Muscle layer of colon (tissue), 2 donors: Measurements from ENCODE around the gene USP9X.
"Not testable (repeated sequence)": the region's sequence is repeated elsewhere in the genome, so short reads cannot be mapped to it uniquely, and the experiment has no call there.

Experiments used
- H3K27ac ChIP-seq: one replicate; pipeline ENCODE4 v1.7.0; 2013; ENCODE audit warnings: low read depth, mild to moderate bottlenecking, low read length, moderate library complexity
- H3K27me3 ChIP-seq, 2 donors: one replicate each; pipeline ENCODE4 v1.7.0; 2013; ENCODE audit warnings: low read length in 2 of 2, mild to moderate bottlenecking in 2 of 2; ENCODE audit not compliant: insufficient read depth in 2 of 2, control insufficient read depth in 1 of 2
- H3K36me3 ChIP-seq: one replicate; pipeline ENCODE4 v1.7.0; 2013; ENCODE audit warnings: mild to moderate bottlenecking, low read length; ENCODE audit not compliant: insufficient read depth
- H3K4me1 ChIP-seq: one replicate; pipeline ENCODE4 v1.7.0; 2013; ENCODE audit warnings: mild to moderate bottlenecking, low read length; ENCODE audit not compliant: insufficient read depth
- H3K4me3 ChIP-seq, 2 donors: one replicate each; pipeline ENCODE4 v1.7.0; 2013; ENCODE audit warnings: low read length in 2 of 2, low read depth in 1 of 2, mild to moderate bottlenecking in 1 of 2, moderate library complexity in 1 of 2
- H3K9ac ChIP-seq: one replicate; pipeline ENCODE4 v1.7.0; 2013; ENCODE audit warnings: low read length
- H3K9me3 ChIP-seq: one replicate; pipeline ENCODE4 v1.7.0; 2013; ENCODE audit warnings: mild to moderate bottlenecking, low read length
- donor health status: abdominal sarcoma.
- donor health status: Adenocarcinoma of cecum.

The USP9X gene

DNA sequence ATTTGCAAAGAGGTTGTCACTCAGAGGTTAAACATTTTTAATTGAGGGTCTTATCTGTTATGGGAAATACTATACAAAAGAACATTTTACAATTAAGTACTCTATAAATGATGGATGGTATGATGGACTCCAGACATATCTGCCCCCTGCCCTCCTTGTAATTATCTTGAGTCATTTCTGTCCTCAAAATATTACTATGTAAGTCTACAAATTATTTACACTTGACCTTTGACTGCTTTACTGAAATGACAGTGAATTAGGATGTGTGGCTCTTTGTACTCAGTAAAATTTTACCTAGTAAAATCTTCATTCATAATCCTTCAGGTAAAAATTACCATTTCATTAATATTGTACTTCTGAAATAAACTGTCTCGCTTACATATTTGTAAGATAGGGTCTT is 46.5 kb downstream of the USP9X start:
- no peaks in the 10 kb centered on the region for H3K9me3 ChIP-seq
- H3K4me3 ChIP-seq = no peak overlapping the region
- peaks cover 10% of the 10 kb centered on the region for H3K36me3 ChIP-seq
- peaks cover 5% of the 10 kb centered on the region for H3K4me1 ChIP-seq
- H3K27ac ChIP-seq = no peak overlapping the region
- H3K9ac ChIP-seq = no peak overlapping the region
- H3K27me3 ChIP-seq = no peaks in the 10 kb centered on the region

DNA sequence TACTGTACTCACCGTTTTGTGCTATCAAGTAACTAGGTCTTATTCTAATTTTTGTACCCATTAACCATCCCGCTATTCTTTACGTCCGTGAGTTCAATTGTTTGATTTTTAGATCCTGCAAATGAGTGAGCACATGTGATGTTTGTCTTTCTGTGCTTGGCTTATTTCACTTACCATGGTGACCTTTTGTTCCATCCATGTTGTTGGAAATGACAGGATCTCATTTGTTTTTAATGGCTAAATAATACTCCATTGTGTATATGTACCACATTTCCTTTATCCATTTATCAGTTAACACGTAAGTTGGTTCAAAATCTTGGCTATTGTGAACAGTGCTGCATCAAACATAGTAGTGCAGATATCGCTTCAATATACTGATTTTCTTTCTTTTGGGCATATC is 48.3 kb downstream of the USP9X start:
- H3K27me3 ChIP-seq = no peaks in the 10 kb centered on the region
- peaks cover 14% of the 10 kb centered on the region for H3K36me3 ChIP-seq
- no peak overlapping the region for H3K27ac ChIP-seq
- H3K9me3 ChIP-seq = no peaks in the 10 kb centered on the region
- no peak overlapping the region for H3K9ac ChIP-seq
- no peaks in the 10 kb centered on the region for H3K4me1 ChIP-seq
- no peak overlapping the region for H3K4me3 ChIP-seq

DNA sequence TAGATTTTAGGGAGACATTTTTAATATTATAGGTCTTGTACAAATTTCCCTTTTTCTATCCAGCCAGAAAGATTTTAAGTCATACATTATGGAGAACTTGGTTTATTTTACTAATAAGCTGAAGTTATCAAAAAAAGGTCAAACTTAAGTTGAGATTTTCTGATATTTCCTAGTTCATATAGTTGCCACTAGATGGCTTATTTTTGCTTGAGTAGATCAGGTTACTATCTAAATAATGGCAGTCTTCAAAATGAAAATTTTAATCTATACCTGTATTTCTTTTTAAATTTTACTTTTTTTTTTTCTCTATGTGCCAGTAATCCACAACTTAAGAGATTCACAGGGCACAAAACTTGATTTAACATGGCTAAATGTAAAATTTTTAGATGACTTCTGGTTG is 52.3 kb downstream of the USP9X start:
- no peak overlapping the region for H3K27ac ChIP-seq
- H3K36me3 ChIP-seq = peaks cover 14% of the 10 kb centered on the region
- H3K4me3 ChIP-seq = no peak overlapping the region
- no peak overlapping the region for H3K9ac ChIP-seq
- no peaks in the 10 kb centered on the region for H3K4me1 ChIP-seq
- H3K27me3 ChIP-seq = no peaks in the 10 kb centered on the region
- H3K9me3 ChIP-seq = no peaks in the 10 kb centered on the region

DNA sequence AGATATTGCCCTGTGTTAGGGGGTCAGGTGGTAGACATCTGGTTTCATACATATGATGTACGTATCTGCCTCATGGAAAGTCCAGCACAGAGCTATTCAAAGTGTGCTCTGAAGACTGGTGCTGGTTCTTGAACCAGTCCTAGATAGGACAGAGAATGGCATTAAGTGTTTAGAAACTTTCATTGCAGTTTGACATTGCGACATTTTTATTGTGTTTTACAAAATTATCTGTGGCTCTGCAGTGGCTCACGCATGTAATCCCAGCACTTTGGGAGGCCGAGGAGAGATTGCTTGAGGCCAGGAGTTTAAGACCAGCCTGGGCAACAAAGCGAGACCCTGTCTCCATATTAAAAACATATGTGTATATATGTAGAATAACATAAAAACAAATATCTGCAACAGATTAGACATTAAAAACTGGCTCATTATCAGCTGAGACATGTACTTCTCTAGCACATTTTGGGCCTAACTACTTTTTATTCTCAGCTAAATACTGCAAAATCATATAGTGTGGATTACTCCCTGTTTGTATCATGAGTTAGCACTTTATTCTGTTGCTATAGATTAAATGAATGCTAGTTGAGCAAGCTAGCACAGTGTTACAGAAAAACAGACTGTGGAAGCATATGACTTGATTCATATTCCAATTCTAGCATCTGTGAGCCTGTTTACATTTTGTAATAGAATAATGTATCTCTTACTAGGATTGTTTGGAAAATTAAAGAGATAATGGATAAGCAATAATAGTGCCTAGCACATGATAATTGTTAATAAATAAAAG is 57.1 kb downstream of the USP9X start:
- Histone ChIP-seq H3K4me1 (no peaks in the 10 kb centered on the region), H3K27me3 (no peaks in the 10 kb centered on the region), H3K27ac (no peak overlapping the region), H3K9me3 (no peaks in the 10 kb centered on the region), H3K36me3 (peaks cover 18% of the 10 kb centered on the region), H3K4me3 (no peak overlapping the region), H3K9ac (no peak overlapping the region)

DNA sequence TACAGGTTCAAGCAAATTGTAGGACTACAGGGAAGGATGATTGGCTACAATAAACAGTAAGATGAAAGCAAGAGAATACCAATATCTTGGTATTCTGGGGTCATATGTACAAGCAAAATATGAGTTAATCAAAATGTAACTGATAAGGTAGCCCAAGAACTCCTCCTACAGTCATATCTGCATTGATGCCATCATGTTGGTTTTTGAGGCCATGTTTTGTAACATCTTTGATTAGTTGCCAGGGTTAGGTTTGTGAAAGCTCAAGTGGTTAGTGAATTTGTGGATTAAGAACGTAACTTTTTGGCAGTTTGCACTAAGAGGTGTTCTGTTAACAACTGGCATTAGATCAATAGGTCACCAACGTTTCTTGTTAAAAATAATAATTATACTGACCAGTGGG is 59.6 kb downstream of the USP9X start:
- Histone ChIP-seq H3K9ac (no peak overlapping the region), H3K9me3 (no peaks in the 10 kb centered on the region), H3K36me3 (peaks cover 28% of the 10 kb centered on the region), H3K27me3 (no peaks in the 10 kb centered on the region), H3K4me1 (no peaks in the 10 kb centered on the region), H3K27ac (no peak overlapping the region), H3K4me3 (no peak overlapping the region)

DNA sequence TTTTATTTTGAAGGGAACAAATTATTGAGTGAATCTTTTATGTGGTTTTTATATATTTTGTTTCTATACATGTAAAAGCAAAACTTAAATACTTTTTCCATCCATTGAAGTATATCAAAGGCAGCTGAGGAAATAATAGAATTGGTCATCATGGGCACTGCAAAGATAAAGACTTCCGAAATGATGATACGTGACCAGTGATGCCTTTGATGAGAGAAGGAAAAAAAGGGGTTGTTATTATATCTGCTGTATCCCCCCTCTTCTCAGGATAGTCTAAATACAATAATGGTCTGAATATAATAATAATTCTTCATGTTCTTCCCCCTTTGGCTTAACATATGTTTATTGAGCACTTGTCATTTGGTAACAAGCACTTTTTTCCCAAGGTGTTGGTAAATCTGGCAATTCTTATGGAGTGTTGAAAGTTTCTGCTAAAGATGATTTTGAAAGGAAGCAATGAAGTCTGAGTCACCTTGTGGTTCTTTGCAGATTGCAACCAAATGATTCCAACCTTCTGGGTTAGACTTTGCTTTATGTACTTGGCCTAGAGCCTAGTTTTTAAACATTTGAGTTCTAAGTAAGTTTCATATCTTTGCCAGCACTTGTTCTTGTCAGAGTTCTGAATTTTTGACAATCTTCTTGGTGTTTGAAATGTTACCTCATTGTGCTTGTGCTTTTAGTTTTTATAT is 60.8 kb downstream of the USP9X start:
- H3K27me3 ChIP-seq = no peaks in the 10 kb centered on the region
- H3K4me1 ChIP-seq = no peaks in the 10 kb centered on the region
- no peak overlapping the region for H3K4me3 ChIP-seq
- no peak overlapping the region for H3K9ac ChIP-seq
- H3K36me3 ChIP-seq = peaks cover 28% of the 10 kb centered on the region
- H3K27ac ChIP-seq = no peak overlapping the region
- H3K9me3 ChIP-seq = no peaks in the 10 kb centered on the region

DNA sequence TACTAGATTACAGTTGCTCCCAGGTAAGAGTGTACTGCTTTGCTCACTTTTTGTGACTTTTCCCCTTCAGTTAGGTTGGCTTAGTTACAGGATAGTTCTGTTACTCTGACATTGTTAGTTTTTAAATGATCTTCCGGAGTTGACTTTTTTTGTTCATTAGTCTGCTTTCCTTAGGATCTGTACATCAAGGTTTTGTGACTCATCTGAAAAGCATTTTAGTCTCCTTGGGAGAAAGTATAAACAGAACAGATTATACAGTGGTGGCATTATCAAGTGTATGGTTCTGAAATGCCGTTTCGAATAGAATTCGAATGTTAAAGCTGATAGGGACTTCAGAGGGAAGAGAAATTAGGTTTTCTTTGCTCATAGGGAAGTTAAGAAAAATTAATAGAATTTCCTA is 63.3 kb downstream of the USP9X start:
- Histone ChIP-seq H3K9me3 (no peaks in the 10 kb centered on the region), H3K36me3 (peaks cover 30% of the 10 kb centered on the region), H3K4me3 (no peak overlapping the region), H3K9ac (no peak overlapping the region), H3K27me3 (no peaks in the 10 kb centered on the region), H3K27ac (no peak overlapping the region), H3K4me1 (no peaks in the 10 kb centered on the region)

DNA sequence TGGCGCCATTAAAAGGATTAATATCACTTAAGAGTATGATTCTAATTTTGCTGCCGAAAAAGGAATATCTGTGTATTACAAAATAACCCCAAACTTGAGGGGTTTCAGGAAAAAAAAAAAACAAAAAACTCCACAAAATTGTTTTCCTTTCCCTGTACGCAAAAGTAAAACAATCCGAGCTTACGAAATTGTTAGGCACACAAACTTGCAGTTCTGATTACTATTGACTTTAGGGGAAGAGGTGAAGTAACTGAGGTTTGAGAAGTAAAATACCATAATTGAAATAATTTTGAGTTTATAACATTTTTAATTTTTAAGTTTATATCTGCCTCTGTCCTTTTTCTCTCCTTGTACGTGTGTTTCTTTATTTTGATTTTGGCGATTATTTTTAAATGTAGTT is 64.8 kb downstream of the USP9X start:
- Histone ChIP-seq H3K27me3 (no peaks in the 10 kb centered on the region), H3K27ac (no peak overlapping the region), H3K36me3 (peaks cover 23% of the 10 kb centered on the region), H3K9ac (no peak overlapping the region), H3K4me1 (no peaks in the 10 kb centered on the region), H3K9me3 (no peaks in the 10 kb centered on the region), H3K4me3 (no peak overlapping the region)

DNA sequence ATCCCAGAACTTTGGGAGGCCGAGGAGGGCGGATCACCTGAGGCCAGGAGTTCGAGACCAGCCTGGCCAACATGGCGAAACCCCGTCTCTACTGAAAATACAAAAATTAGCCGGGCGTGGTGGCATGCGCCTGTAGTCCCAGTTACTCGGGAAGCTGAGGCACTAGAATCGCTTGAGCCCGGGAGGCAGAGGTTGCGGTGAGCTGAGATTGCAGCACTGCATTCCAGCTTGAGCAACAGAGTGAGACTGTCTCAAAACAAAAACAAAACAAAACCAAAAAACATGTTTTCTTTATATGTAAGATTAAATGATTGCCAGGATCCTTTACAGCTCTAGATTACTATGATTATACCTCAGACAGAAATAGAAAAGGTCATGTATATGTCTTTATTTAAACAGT is 66.5 kb downstream of the USP9X start:
- not testable (repeated sequence) for H3K4me3 ChIP-seq, H3K27ac ChIP-seq, H3K27me3 ChIP-seq, H3K9ac ChIP-seq, H3K4me1 ChIP-seq, H3K9me3 ChIP-seq
- H3K36me3 ChIP-seq = peaks cover 19% of the 10 kb centered on the region

DNA sequence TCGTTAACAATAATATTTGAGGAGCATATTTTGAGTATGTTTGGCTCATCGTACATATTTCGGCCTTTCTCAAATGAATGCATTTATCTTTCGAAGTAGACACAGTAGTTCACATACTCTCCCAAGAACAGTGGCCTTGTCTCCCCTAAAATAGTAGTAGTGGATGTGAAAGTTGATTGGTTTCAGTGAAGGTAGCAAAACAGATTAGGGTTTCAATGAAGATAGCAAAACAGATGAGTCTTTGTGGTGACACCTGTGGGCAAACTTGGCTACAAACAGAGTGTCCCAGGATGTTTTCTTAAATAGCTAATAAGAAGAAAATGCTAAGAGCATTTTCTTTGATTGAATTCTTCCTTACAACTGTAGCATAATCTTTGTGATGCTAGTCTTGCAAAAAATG is 67.0 kb downstream of the USP9X start:
- H3K4me3 ChIP-seq = no peak overlapping the region
- no peaks in the 10 kb centered on the region for H3K4me1 ChIP-seq
- H3K36me3 ChIP-seq = peaks cover 23% of the 10 kb centered on the region
- no peak overlapping the region for H3K27ac ChIP-seq
- no peaks in the 10 kb centered on the region for H3K9me3 ChIP-seq
- H3K9ac ChIP-seq = no peak overlapping the region
- no peaks in the 10 kb centered on the region for H3K27me3 ChIP-seq

DNA sequence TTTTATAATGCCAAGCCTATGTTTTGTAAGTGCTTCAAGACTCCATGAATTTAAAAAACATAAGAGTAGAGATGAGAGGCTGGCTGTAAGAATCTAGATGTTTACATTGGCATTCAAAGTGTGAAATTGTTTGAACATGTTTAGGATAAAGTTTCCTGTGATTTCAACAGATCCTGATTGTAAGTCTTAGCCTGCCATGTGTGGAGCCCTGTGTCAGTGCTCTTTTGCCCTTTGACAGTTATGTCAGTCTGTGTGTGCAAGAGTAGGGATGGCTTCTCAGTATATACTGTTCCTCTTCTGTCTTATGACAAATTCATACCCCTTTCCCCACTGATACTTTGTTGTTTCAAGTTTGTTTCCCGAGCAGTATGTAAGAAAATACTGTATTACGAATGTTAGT is 68.2 kb downstream of the USP9X start:
- no peaks in the 10 kb centered on the region for H3K27me3 ChIP-seq
- H3K4me3 ChIP-seq = no peak overlapping the region
- peaks cover 22% of the 10 kb centered on the region for H3K36me3 ChIP-seq
- no peak overlapping the region for H3K9ac ChIP-seq
- no peaks in the 10 kb centered on the region for H3K9me3 ChIP-seq
- no peaks in the 10 kb centered on the region for H3K4me1 ChIP-seq
- H3K27ac ChIP-seq = no peak overlapping the region

DNA sequence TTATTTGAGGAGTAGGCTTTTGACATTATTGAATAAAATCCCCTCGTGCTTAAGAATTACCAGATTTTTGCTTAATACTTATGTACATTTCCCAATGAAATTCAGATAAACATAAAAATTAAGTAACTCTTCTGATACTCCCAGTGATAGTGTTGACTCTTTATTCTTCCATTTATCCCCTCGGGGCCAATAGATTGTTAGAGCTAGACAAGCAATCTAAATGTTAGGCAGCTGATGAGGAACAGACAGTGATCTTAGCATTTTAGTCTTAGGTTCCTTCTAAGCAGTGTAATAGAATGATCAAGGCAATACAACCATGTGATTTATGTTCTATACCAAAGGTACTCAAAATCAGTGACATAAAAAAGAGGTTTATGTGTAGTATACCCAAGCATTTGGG is 68.7 kb downstream of the USP9X start:
- no peak overlapping the region for H3K27ac ChIP-seq
- H3K9ac ChIP-seq = no peak overlapping the region
- H3K4me1 ChIP-seq = no peaks in the 10 kb centered on the region
- H3K36me3 ChIP-seq = peaks cover 17% of the 10 kb centered on the region
- no peaks in the 10 kb centered on the region for H3K9me3 ChIP-seq
- no peaks in the 10 kb centered on the region for H3K27me3 ChIP-seq
- H3K4me3 ChIP-seq = no peak overlapping the region
